ENCODE data around the gene DPYSL4.

GRCh38 chr10:132145002-132145401 is 41.7 kb upstream of the DPYSL4 start:
- TF ChIP-seq REST (IDR thresholded peaks at IDR 0.05; ENCODE audit: unreplicated experiment) (no peak), EZH2 (IDR thresholded peaks at IDR 0.05; ENCODE audit: low read depth, unreplicated experiment) (no peak), CTCF (conservative IDR thresholded peaks at IDR 0.05; ENCODE audit: low read depth in 2 of 2) (no peak), POLR2AphosphoS5 (IDR thresholded peaks at IDR 0.05; ENCODE audit: low read depth) (no peak), JUNB (IDR thresholded peaks at IDR 0.05; ENCODE audit: unreplicated experiment) (no peak), CREB1 (CRISPR knock-in tag; IDR thresholded peaks at IDR 0.05; ENCODE audit: low read depth) (no peak), EZH2phosphoT487 (IDR thresholded peaks at IDR 0.05; ENCODE audit: unreplicated experiment) (no peak)

Data from GM23338 (cell line).